CD4-positive, CD25-positive, alpha-beta regulatory T cell (primary cell): ENCODE results near the gene MET. TPM values are rescaled to one million over a fixed set of nuclear protein-coding genes. Genes with fewer than 3 reads are reported as not detected.
"Not testable (repeated sequence)": the region's sequence is repeated elsewhere in the genome, so short reads cannot be mapped to it uniquely, and the experiment has no call there.

Experiments used
- ATAC-seq, 2 donors: fragments of 150-1000 bp; cut with Tn5 transposase; one replicate each; pipeline ENCODE4 v1.10.0; 2021; ENCODE audit warnings: low read depth in 2 of 2, moderate number of reproducible peaks in 2 of 2, moderate library complexity in 1 of 2
- DNase-seq, 3 donors: peaks; one replicate each; pipeline versions ENCODE4 v3.0.0 to v3.0.0-alpha.2; 2012 to 2022; ENCODE audit warnings: mixed read lengths in 1 of 3
- H3K27ac ChIP-seq: one replicate; pipeline ENCODE4 v1.7.0; 2013; ENCODE audit warnings: mild to moderate bottlenecking, low read length; ENCODE audit not compliant: insufficient read depth, poor library complexity, severe bottlenecking
- H3K27me3 ChIP-seq: one replicate; pipeline ENCODE4 v1.7.0; 2013; ENCODE audit warnings: low read length; ENCODE audit not compliant: control insufficient read depth, insufficient read depth
- H3K36me3 ChIP-seq: one replicate; pipeline ENCODE4 v1.7.0; 2013; ENCODE audit warnings: mild to moderate bottlenecking, low read length, moderate library complexity; ENCODE audit not compliant: control insufficient read depth, insufficient read depth
- H3K4me1 ChIP-seq: 2 replicates; pipeline ENCODE4 v1.7.0; 2013; ENCODE audit warnings: mild to moderate bottlenecking, low read length; ENCODE audit not compliant: insufficient read depth, control insufficient read depth, poor library complexity, severe bottlenecking
- H3K4me3 ChIP-seq: one replicate; pipeline ENCODE4 v1.7.0; 2013; ENCODE audit warnings: low read depth, mild to moderate bottlenecking, low read length, moderate library complexity
- H3K9me3 ChIP-seq, 2 experiments: 1 replicate in 1 of 2; 2 replicates in 1 of 2; pipeline ENCODE4 v1.7.0; 2013; ENCODE audit warnings: low read length in 2 of 2, mild to moderate bottlenecking in 1 of 2, moderate library complexity in 1 of 2; ENCODE audit not compliant: control insufficient read depth in 2 of 2
- H3K27ac Mint-ChIP-seq, 3 donors: one replicate each; pipeline ENCODE4 v1.8.0; 2020 to 2022; ENCODE audit warnings: mild to moderate bottlenecking in 3 of 3, mixed read lengths in 3 of 3, moderate library complexity in 2 of 3
- H3K27me3 Mint-ChIP-seq: one replicate; pipeline ENCODE4 v1.8.0; 2022; ENCODE audit warnings: mild to moderate bottlenecking, mixed read lengths
- H3K36me3 Mint-ChIP-seq: one replicate; pipeline ENCODE4 v1.8.0; 2020; ENCODE audit warnings: mixed read lengths
- H3K4me1 Mint-ChIP-seq, 4 donors: one replicate each; pipeline ENCODE4 v1.8.0; 2020 to 2022; ENCODE audit warnings: mixed read lengths in 4 of 4, mild to moderate bottlenecking in 1 of 4
- H3K4me3 Mint-ChIP-seq, 4 donors: one replicate each; pipeline ENCODE4 v1.8.0; 2020 to 2022; ENCODE audit warnings: mild to moderate bottlenecking in 4 of 4, mixed read lengths in 4 of 4, moderate library complexity in 3 of 4
- H3K9me3 Mint-ChIP-seq, 7 donors: one replicate each; pipeline ENCODE4 v1.8.0; 2020 to 2022; ENCODE audit warnings: mixed read lengths in 7 of 7, mild to moderate bottlenecking in 3 of 7, moderate library complexity in 2 of 7
- polyA plus RNA-seq, 4 donors: library from polyadenylated mRNA; unstranded; fragments of 300-500 nt; fragmentation: Illumina TruSeq; gene quantifications; one replicate each; pipeline ENCODE4 v1.2.3, GENCODE V29; 2021
- total RNA-seq: library from RNA; stranded (reverse); gene quantifications from one replicate; pipeline ENCODE4 v1.2.3, GENCODE V29; 2022

The MET gene
- total and polyA plus RNA-seq, 5 donors from 2014 or later = not detected

GRCh38 chr7:116740231-116740630 is 68.2 kb downstream of the MET start:
- H3K27ac Mint-ChIP-seq = no peak overlapping the region
- H3K27me3 Mint-ChIP-seq = peaks cover 7% of the 10 kb centered on the region
- Histone ChIP-seq H3K27me3 (no peaks in the 10 kb centered on the region), H3K4me1 (no peaks in the 10 kb centered on the region), H3K36me3 (no peaks in the 10 kb centered on the region), H3K4me3 (no peak overlapping the region), H3K9me3 (no peaks in the 10 kb centered on the region), H3K27ac (no peak overlapping the region)
- no peaks in the 10 kb centered on the region for H3K36me3 Mint-ChIP-seq
- DNase-seq (no peak), ATAC-seq (no peak)
- no peak overlapping the region for H3K4me3 Mint-ChIP-seq
- H3K4me1 Mint-ChIP-seq = no peaks in the 10 kb centered on the region
- H3K9me3 Mint-ChIP-seq = peaks cover 0 to 7% (median 0%) of the 10 kb centered on the region in 7 donors

- Mint-ChIP-seq H3K9me3 (peaks cover 0 to 7% (median under 1%) of the 10 kb centered on the region in 7 donors), H3K4me3 (no peak overlapping the region), H3K27ac (no peak overlapping the region), H3K27me3 (peaks cover 7% of the 10 kb centered on the region), H3K36me3 (no peaks in the 10 kb centered on the region), H3K4me1 (no peaks in the 10 kb centered on the region)
- Histone ChIP-seq H3K36me3 (no peaks in the 10 kb centered on the region), H3K4me1 (no peaks in the 10 kb centered on the region), H3K9me3 (no peaks in the 10 kb centered on the region), H3K4me3 (no peak overlapping the region), H3K27ac (no peak overlapping the region), H3K27me3 (no peaks in the 10 kb centered on the region)
- no peak for ATAC-seq
- no peak for DNase-seq
These were observed 68.9 kb downstream of the MET start for GRCh38 chr7:116740755-116741462.

GRCh38 chr7:116741625-116742316 is 69.8 kb downstream of the MET start:
- Mint-ChIP-seq H3K9me3 (peaks cover 0 to 7% (median 2%) of the 10 kb centered on the region in 7 donors), H3K36me3 (no peaks in the 10 kb centered on the region), H3K27me3 (peaks cover 7% of the 10 kb centered on the region), H3K4me1 (no peaks in the 10 kb centered on the region), H3K4me3 (no peak overlapping the region), H3K27ac (no peak overlapping the region)
- no peak for ATAC-seq
- Histone ChIP-seq H3K36me3 (no peaks in the 10 kb centered on the region), H3K27ac (no peak overlapping the region), H3K4me1 (no peaks in the 10 kb centered on the region), H3K27me3 (no peaks in the 10 kb centered on the region), H3K9me3 (no peaks in the 10 kb centered on the region), H3K4me3 (no peak overlapping the region)
- no peak for DNase-seq

- Histone ChIP-seq H3K4me3 (no peak overlapping the region), H3K4me1 (no peaks in the 10 kb centered on the region), H3K27me3 (no peaks in the 10 kb centered on the region), H3K36me3 (no peaks in the 10 kb centered on the region), H3K27ac (no peak overlapping the region), H3K9me3 (no peaks in the 10 kb centered on the region)
- no peaks in the 10 kb centered on the region for H3K4me1 Mint-ChIP-seq
- no peak overlapping the region for H3K27ac Mint-ChIP-seq
- H3K36me3 Mint-ChIP-seq = no peaks in the 10 kb centered on the region
- no peak for DNase-seq
- ATAC-seq = no peak
- H3K4me3 Mint-ChIP-seq = no peak overlapping the region
- H3K27me3 Mint-ChIP-seq = peaks cover 7% of the 10 kb centered on the region
- H3K9me3 Mint-ChIP-seq = peaks cover 0 to 7% (median 3%) of the 10 kb centered on the region in 7 donors
These were observed 70.6 kb downstream of the MET start for GRCh38 chr7:116742641-116743040.

GRCh38 chr7:116743835-116744234 is 71.8 kb downstream of the MET start:
- H3K27me3 ChIP-seq, H3K4me1 ChIP-seq, H3K4me3 Mint-ChIP-seq, H3K27ac Mint-ChIP-seq, H3K27ac ChIP-seq, H3K36me3 ChIP-seq, ATAC-seq, DNase-seq, H3K4me1 Mint-ChIP-seq, H3K36me3 Mint-ChIP-seq, H3K9me3 ChIP-seq, H3K4me3 ChIP-seq: not testable (repeated sequence)
- Mint-ChIP-seq H3K27me3 (peaks cover 11% of the 10 kb centered on the region), H3K9me3 (peaks cover 0 to 10% (median 3%) of the 10 kb centered on the region in 7 donors)

- H3K9me3 Mint-ChIP-seq = peaks cover 0 to 14% (median 7%) of the 10 kb centered on the region in 7 donors
- not testable (repeated sequence) for H3K27me3 ChIP-seq, H3K27ac ChIP-seq, H3K36me3 Mint-ChIP-seq, ATAC-seq, H3K4me1 Mint-ChIP-seq, H3K9me3 ChIP-seq, H3K36me3 ChIP-seq, H3K4me3 Mint-ChIP-seq, H3K27me3 Mint-ChIP-seq, H3K27ac Mint-ChIP-seq, DNase-seq, H3K4me1 ChIP-seq, H3K4me3 ChIP-seq
These were observed 74.4 kb downstream of the MET start for GRCh38 chr7:116746388-116746787.

GRCh38 chr7:116751070-116751469 is 79.1 kb downstream of the MET start:
- ATAC-seq, H3K9me3 ChIP-seq, H3K9me3 Mint-ChIP-seq, H3K36me3 Mint-ChIP-seq, H3K4me1 Mint-ChIP-seq, H3K4me1 ChIP-seq, H3K4me3 Mint-ChIP-seq, DNase-seq, H3K27me3 Mint-ChIP-seq, H3K27ac ChIP-seq, H3K36me3 ChIP-seq, H3K27me3 ChIP-seq, H3K27ac Mint-ChIP-seq, H3K4me3 ChIP-seq: not testable (repeated sequence)
